Measurements from ENCODE around the gene SLC29A1. TPM values are rescaled to one million over a fixed set of nuclear protein-coding genes. Genes with fewer than 3 reads are reported as not detected.
A peak's percentile ranks its signal among the peaks of the same experiment; 100 is the strongest.

SLC29A1 gene
- total and polyA plus RNA-seq, 9 of the 15 experiments (the other 6 are each of a cell fraction or from before 2014, with no cell fraction given), result 18.9 to 170 (median 57.7) TPM

DNA sequence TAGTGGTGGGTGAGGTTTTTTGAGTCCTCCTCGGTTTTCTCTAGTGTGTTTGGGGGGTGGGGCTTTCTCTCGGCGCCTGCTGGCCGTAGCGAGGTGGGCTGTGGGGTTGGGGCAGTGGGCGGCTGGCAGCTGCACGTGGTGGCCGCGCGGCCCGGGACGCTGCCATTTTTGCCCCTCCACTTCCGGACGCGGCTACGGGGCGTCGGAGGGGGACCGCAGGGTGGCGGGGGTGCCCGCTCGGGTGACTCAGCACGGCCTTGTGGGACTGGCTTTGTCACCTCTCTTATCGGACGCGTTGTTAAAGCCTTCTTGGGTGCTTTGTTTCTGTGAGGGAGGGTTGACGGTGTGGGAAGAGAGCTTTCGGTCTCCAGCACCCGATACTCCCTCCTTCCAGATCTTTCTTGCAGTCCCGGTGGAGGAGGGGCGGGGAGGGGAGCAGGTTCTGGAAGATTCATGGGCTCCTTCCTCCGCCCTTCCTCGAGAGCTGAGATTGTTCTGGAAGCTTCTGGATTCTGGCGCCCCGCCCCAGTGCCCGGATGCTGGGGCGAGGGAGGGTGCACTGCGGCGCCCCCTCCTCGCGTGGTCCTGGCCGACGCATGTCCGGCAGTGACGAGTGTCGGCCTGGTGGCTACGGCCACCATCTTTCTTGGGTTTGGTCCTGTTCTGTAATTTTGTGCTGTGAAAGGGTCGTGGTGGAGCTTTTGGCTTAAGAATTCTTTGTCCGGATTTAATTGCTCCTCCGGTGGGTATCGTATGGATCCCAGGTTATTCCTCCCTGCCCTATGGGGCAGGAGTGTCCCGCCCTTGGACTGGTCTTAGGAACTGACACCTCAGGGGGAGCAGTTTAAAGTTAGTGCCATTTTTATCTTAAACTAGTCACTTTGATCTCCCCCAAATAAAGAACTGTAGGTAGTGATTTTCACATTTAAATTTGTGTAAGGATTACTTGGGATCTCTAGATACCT, 24.2 kb downstream of the SLC29A1 start (continued):
- no peak for TF ChIP-seq CREBBP (IDR thresholded peaks at IDR 0.05; ENCODE audit: low read depth, low read length)
- peak; percentile 91 for TF ChIP-seq MAFG (tag; conservative IDR thresholded peaks at IDR 0.05)
- TF ChIP-seq XRCC4 (IDR thresholded peaks at IDR 0.05; ENCODE audit: extremely low read depth, insufficient read depth, insufficient read length), result no peak
- peak; percentile 12 for TF ChIP-seq BRD9 (IDR thresholded peaks at IDR 0.05; ENCODE audit: low read depth, partially characterized antibody)
- no peak for TF ChIP-seq BRD4 (IDR thresholded peaks at IDR 0.05)
- TF ChIP-seq NR4A1 (CRISPR knock-in tag; IDR thresholded peaks at IDR 0.05), result 0 out of 2 replicates have a peak, but pooled peaks have one; percentile 35
- no peak for TF ChIP-seq NR4A1 (tag; IDR thresholded peaks at IDR 0.05)
- no peak; the same call in 1 of the 2 replicates for TF ChIP-seq ZKSCAN8 (CRISPR knock-in tag; IDR thresholded peaks at IDR 0.05)
- peak; percentile 92 for TF ChIP-seq NFRKB (IDR thresholded peaks at IDR 0.05; ENCODE audit: low read depth)
- TF ChIP-seq HDAC3 (IDR thresholded peaks at IDR 0.05; ENCODE audit: borderline replicate concordance, partially characterized antibody), result peak; percentile 63
- TF ChIP-seq E2F3 (CRISPR knock-in tag; IDR thresholded peaks at IDR 0.05), result peak; percentile 68
- TF ChIP-seq ZBED1 (IDR thresholded peaks at IDR 0.05), result no peak
- peak in 1 of 2 experiments; percentile 19; a peak in 3 of 4 replicates for TF ChIP-seq FOXK2 (conservative IDR thresholded peaks at IDR 0.05 in 1 of 2, IDR thresholded peaks at IDR 0.05 in 1 of 2; ENCODE audit: low read depth in 2 of 2)
- 0 out of 2 replicates have a peak, but pooled peaks have one; percentile 49 for TF ChIP-seq ZFP1 (CRISPR knock-in tag; IDR thresholded peaks at IDR 0.05)
- no peak for TF ChIP-seq NFATC3 (IDR thresholded peaks at IDR 0.05)
- no peak for TF ChIP-seq ZC3H11A (IDR thresholded peaks at IDR 0.05; ENCODE audit: low read depth, low read length)
- TF ChIP-seq MIER1 (IDR thresholded peaks at IDR 0.05; ENCODE audit: low read depth), result no peak
- TF ChIP-seq SNIP1 (IDR thresholded peaks at IDR 0.05; ENCODE audit: low read depth), result no peak
- peak; percentile 86 for TF ChIP-seq LCOR (CRISPR knock-in tag; IDR thresholded peaks at IDR 0.05)
- TF ChIP-seq SRSF9 (IDR thresholded peaks at IDR 0.05; ENCODE audit: borderline replicate concordance, low read depth, low read length), result no peak
- 0 out of 2 replicates have a peak, but pooled peaks have one; percentile 14 for TF ChIP-seq TARDBP (IDR thresholded peaks at IDR 0.05)
- TF ChIP-seq YBX1 (IDR thresholded peaks at IDR 0.05), result no peak
- TF ChIP-seq PHF20 (IDR thresholded peaks at IDR 0.05; ENCODE audit: partially characterized antibody), result no peak
- TF ChIP-seq POLR3A (IDR thresholded peaks at IDR 0.05; ENCODE audit: borderline replicate concordance, extremely low read depth, insufficient read depth, insufficient read length), result no peak
- TF ChIP-seq ZNF263 (CRISPR knock-in tag; IDR thresholded peaks at IDR 0.05; ENCODE audit: borderline replicate concordance), result no peak
- TF ChIP-seq ZNF699 (CRISPR knock-in tag; IDR thresholded peaks at IDR 0.05; ENCODE audit: insufficient replicate concordance), result no peak
- TF ChIP-seq CHCHD3 (CRISPR knock-in tag; IDR thresholded peaks at IDR 0.05), result no peak
- TF ChIP-seq KDM1A (IDR thresholded peaks at IDR 0.05), result peak in 1 of 2 experiments; percentile 58; a peak in 1 of 4 replicates
- peak; percentile 58 for TF ChIP-seq MAFF (IDR thresholded peaks at IDR 0.05; ENCODE audit: low read length)
- TF ChIP-seq RBM14 (IDR thresholded peaks at IDR 0.05; ENCODE audit: borderline replicate concordance, insufficient read depth, low read depth, low read length), result peak; percentile 91; the same call in 1 of the 2 replicates
- TF ChIP-seq NFIX (CRISPR knock-in tag; IDR thresholded peaks at IDR 0.05; ENCODE audit: low read depth), result no peak
